HUES64 (cell line): ENCODE data around the gene GLDC.

Experiments
- H3K27ac ChIP-seq: 2 replicates; pipeline ENCODE4 v1.7.0; 2013; ENCODE audit warnings: low read depth, low read length, inconsistent platforms
- H3K27me3 ChIP-seq: 2 replicates; pipeline ENCODE4 v1.6.1; 2013; ENCODE audit warnings: mild to moderate bottlenecking, low read length; ENCODE audit not compliant: insufficient read depth
- H3K36me3 ChIP-seq: 2 replicates; pipeline ENCODE4 v1.6.1; 2013; ENCODE audit warnings: mild to moderate bottlenecking, low read length; ENCODE audit not compliant: insufficient read depth
- H3K4me1 ChIP-seq: 2 replicates; pipeline ENCODE4 v1.6.1; 2013; ENCODE audit warnings: mild to moderate bottlenecking, low read length, moderate library complexity; ENCODE audit not compliant: insufficient read depth
- H3K4me3 ChIP-seq: 2 replicates; pipeline ENCODE4 v1.5.1; 2013; ENCODE audit warnings: mild to moderate bottlenecking, low read length, moderate library complexity
- H3K9ac ChIP-seq: 2 replicates; pipeline ENCODE4 v1.6.1; 2013; ENCODE audit warnings: mild to moderate bottlenecking, low read depth, low read length
- H3K9me3 ChIP-seq: 2 replicates; pipeline ENCODE4 v1.6.1; 2013; ENCODE audit warnings: low read depth, low read length; ENCODE audit not compliant: insufficient read depth
- WGBS: fragments of 150-250, 120-280 bp; methylation state at CpG from one replicate; pipeline ENCODE4 v1.1.7; 2013; ENCODE audit warnings: missing lambda C conversion rate; 5-methylcytosine and 5-hydroxymethylcytosine counted together

GLDC gene

GRCh38 chr9:6592791-6593190 lies 52.7 kb downstream of the GLDC start:
- H3K4me3 ChIP-seq = no peak overlapping the region
- no peaks in the 10 kb centered on the region for H3K9me3 ChIP-seq
- peaks cover 87% of the 10 kb centered on the region for H3K36me3 ChIP-seq
- H3K9ac ChIP-seq = no peak overlapping the region
- no peak overlapping the region for H3K27ac ChIP-seq
- no peaks in the 10 kb centered on the region for H3K4me1 ChIP-seq
- H3K27me3 ChIP-seq = no peaks in the 10 kb centered on the region
- 98% methylated on average over 4 of the region's 4 CpGs for WGBS

- peaks cover 90% of the 10 kb centered on the region for H3K36me3 ChIP-seq
- no peak overlapping the region for H3K9ac ChIP-seq
- no peaks in the 10 kb centered on the region for H3K9me3 ChIP-seq
- no peak overlapping the region for H3K4me3 ChIP-seq
- no peaks in the 10 kb centered on the region for H3K4me1 ChIP-seq
- no peak overlapping the region for H3K27ac ChIP-seq
- H3K27me3 ChIP-seq = no peaks in the 10 kb centered on the region
- 89% methylated on average over 2 of the region's 2 CpGs for WGBS
Observed at GRCh38 chr9:6592231-6592630, 53.3 kb downstream of the GLDC start.

GRCh38 chr9:6590772-6591384 lies 54.7 kb downstream of the GLDC start:
- Histone ChIP-seq H3K36me3 (peaks cover 88% of the 10 kb centered on the region), H3K4me3 (no peak overlapping the region), H3K27me3 (no peaks in the 10 kb centered on the region), H3K27ac (no peak overlapping the region), H3K4me1 (no peaks in the 10 kb centered on the region), H3K9me3 (no peaks in the 10 kb centered on the region), H3K9ac (no peak overlapping the region)
- whole genome bisulfite sequencing = 82% methylated on average over 2 of the region's 2 CpGs

- Histone ChIP-seq H3K9ac (no peak overlapping the region), H3K27ac (no peak overlapping the region), H3K36me3 (peaks cover 88% of the 10 kb centered on the region), H3K4me3 (no peak overlapping the region), H3K27me3 (no peaks in the 10 kb centered on the region), H3K4me1 (no peaks in the 10 kb centered on the region), H3K9me3 (no peaks in the 10 kb centered on the region)
- WGBS = 95% methylated on average over 2 of the region's 2 CpGs
Observed at GRCh38 chr9:6590334-6590733, 55.2 kb downstream of the GLDC start.

- peaks cover 84% of the 10 kb centered on the region for H3K36me3 ChIP-seq
- WGBS = 94% methylated on average over 4 of the region's 5 CpGs
Observed at GRCh38 chr9:6584881-6585597, 60.5 kb downstream of the GLDC start.

GRCh38 chr9:6581253-6581652 lies 64.3 kb downstream of the GLDC start:
- WGBS = 94% methylated on average over 3 of the region's 3 CpGs

More at GRCh38 chr9:6584881-6585597, 60.5 kb downstream of the GLDC start:
- Histone ChIP-seq H3K27ac (no peak overlapping the region), H3K4me1 (no peaks in the 10 kb centered on the region), H3K27me3 (no peaks in the 10 kb centered on the region), H3K9me3 (no peaks in the 10 kb centered on the region), H3K4me3 (no peak overlapping the region), H3K9ac (no peak overlapping the region)

GRCh38 chr9:6579613-6580012 lies 65.9 kb downstream of the GLDC start:
- H3K4me1 ChIP-seq = peaks cover 7% of the 10 kb centered on the region
- WGBS = 95% methylated on average over 6 of the region's 6 CpGs

More at GRCh38 chr9:6581253-6581652, 64.3 kb downstream of the GLDC start:
- Histone ChIP-seq H3K9me3 (no peaks in the 10 kb centered on the region), H3K27me3 (no peaks in the 10 kb centered on the region), H3K9ac (no peak overlapping the region), H3K36me3 (peaks cover 57% of the 10 kb centered on the region), H3K27ac (no peak overlapping the region), H3K4me1 (no peaks in the 10 kb centered on the region), H3K4me3 (no peak overlapping the region)

GRCh38 chr9:6576987-6577386 lies 68.5 kb downstream of the GLDC start:
- no peaks in the 10 kb centered on the region for H3K9me3 ChIP-seq
- peaks cover 7% of the 10 kb centered on the region for H3K4me1 ChIP-seq
- no peaks in the 10 kb centered on the region for H3K27me3 ChIP-seq
- no peak overlapping the region for H3K9ac ChIP-seq
- 94% methylated on average over 5 of the region's 6 CpGs for WGBS
- H3K36me3 ChIP-seq = peaks cover 31% of the 10 kb centered on the region
- H3K27ac ChIP-seq = no peak overlapping the region
- H3K4me3 ChIP-seq = no peak overlapping the region

More at GRCh38 chr9:6579613-6580012, 65.9 kb downstream of the GLDC start:
- Histone ChIP-seq H3K9me3 (no peaks in the 10 kb centered on the region), H3K9ac (no peak overlapping the region), H3K27me3 (no peaks in the 10 kb centered on the region), H3K36me3 (peaks cover 43% of the 10 kb centered on the region), H3K27ac (no peak overlapping the region), H3K4me3 (no peak overlapping the region)

GRCh38 chr9:6575324-6576034 lies 70.0 kb downstream of the GLDC start:
- Histone ChIP-seq H3K9ac (no peak overlapping the region), H3K27me3 (no peaks in the 10 kb centered on the region), H3K36me3 (peaks cover 17% of the 10 kb centered on the region), H3K4me3 (no peak overlapping the region), H3K4me1 (peaks cover 7% of the 10 kb centered on the region), H3K27ac (no peak overlapping the region), H3K9me3 (no peaks in the 10 kb centered on the region)
- WGBS = 76% methylated on average over 4 of the region's 4 CpGs

GRCh38 chr9:6567140-6567591 lies 78.4 kb downstream of the GLDC start:
- Histone ChIP-seq H3K9me3 (no peaks in the 10 kb centered on the region), H3K4me1 (no peaks in the 10 kb centered on the region), H3K9ac (no peak overlapping the region), H3K27ac (no peak overlapping the region), H3K27me3 (no peaks in the 10 kb centered on the region), H3K4me3 (no peak overlapping the region), H3K36me3 (peaks cover 40% of the 10 kb centered on the region)
- WGBS = 97% methylated on average over 4 of the region's 5 CpGs

GRCh38 chr9:6566409-6567139 lies 79.0 kb downstream of the GLDC start:
- Histone ChIP-seq H3K27ac (no peak overlapping the region), H3K9ac (no peak overlapping the region), H3K4me1 (no peaks in the 10 kb centered on the region), H3K4me3 (no peak overlapping the region), H3K9me3 (no peaks in the 10 kb centered on the region), H3K27me3 (no peaks in the 10 kb centered on the region), H3K36me3 (peaks cover 46% of the 10 kb centered on the region)
- 93% methylated on average over 8 of the region's 10 CpGs for WGBS
